ENCODE data around the gene C10orf105. TPM values are rescaled to one million over a fixed set of nuclear protein-coding genes. Genes with fewer than 3 reads are reported as not detected.
A peak's percentile ranks its signal among the peaks of the same experiment; 100 is the strongest.

Gene C10orf105
- total and polyA plus RNA-seq, 11 donors, result 0.03 to 0.57 (median 0.08) TPM; not detected in 6

DNA sequence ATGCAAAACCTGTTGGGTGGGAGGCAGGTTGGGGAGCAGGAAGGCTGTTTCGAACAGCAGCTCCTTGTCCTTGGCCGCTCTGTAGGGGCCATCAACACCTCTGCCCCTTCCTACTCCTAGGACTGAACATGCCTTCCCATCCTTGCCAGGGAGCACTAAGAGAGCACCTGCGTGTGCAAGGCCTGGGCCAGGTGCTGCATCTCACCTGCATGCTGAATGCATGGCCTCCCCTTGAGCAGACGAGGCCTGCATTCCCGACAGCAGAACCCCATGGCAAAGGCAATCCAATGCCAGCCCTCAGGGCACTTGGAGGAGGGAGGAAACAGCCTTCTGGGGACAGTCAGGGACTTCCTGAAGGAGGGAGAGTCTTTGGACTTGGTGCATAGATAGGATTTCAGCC lies 42.7 kb upstream of the C10orf105 start:
- peak overlapping the region in 7 of 12 donors; percentile 0 to 54 (median 32) for H3K27ac ChIP-seq

DNA sequence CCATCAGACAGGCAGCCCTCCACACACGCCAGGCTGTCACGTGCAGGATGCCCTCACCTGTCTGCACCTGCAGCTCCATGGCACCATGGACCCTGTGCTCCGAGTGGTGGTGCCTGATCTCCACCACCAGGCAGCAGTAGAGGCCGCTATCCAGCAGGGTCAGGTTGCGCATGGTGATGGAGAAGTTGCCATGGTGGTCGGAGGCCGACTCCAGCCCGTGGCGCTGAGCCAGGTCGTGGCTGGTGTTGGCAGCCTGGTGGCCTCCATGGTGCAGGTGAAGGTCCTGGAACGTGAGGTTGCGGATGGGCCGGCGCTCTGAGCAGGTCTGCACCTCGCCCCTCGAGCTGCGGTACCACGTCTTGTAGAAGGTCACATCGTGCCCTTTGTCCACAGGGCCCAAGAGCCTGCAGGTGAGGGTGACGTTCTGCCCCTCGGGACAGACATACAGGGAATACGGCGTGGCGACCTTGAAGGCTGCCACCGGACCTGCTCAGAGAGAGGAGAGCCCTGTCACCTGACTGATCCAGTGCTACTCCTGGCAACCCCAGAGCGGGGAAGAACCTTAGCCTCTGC lies 42.0 kb upstream of the C10orf105 start:
- Histone ChIP-seq H3K4me1 (peaks cover 11 to 93% (median 70%) of the 10 kb centered on the region in 12 donors), H3K27me3 (no peaks in the 10 kb centered on the region), H3K9me3 (no peaks in the 10 kb centered on the region), H3K4me3 (peak overlapping the region in 1 of 12 donors; percentile 23), H3K27ac (peak overlapping the region in 6 of 12 donors; percentile 0 to 54 (median 32)), H3K36me3 (peaks cover 0 to 76% (median 49%) of the 10 kb centered on the region in 9 donors)
- 77 to 89% (median 85%) methylated on average over 19 to 26 of the region's 26 CpGs for whole genome bisulfite sequencing, 4 donors
- DNase-seq, result peak in 2 of 5 donors; percentile 67 to 68
- intact Hi-C loops (cut with DNase I), result loop anchor here in 1 of 10 donors (10.0 kb wide), 1 partner anchor 483 kb away; no protein-coding TSS in a partner anchor
- TF ChIP-seq, protein P1, sequence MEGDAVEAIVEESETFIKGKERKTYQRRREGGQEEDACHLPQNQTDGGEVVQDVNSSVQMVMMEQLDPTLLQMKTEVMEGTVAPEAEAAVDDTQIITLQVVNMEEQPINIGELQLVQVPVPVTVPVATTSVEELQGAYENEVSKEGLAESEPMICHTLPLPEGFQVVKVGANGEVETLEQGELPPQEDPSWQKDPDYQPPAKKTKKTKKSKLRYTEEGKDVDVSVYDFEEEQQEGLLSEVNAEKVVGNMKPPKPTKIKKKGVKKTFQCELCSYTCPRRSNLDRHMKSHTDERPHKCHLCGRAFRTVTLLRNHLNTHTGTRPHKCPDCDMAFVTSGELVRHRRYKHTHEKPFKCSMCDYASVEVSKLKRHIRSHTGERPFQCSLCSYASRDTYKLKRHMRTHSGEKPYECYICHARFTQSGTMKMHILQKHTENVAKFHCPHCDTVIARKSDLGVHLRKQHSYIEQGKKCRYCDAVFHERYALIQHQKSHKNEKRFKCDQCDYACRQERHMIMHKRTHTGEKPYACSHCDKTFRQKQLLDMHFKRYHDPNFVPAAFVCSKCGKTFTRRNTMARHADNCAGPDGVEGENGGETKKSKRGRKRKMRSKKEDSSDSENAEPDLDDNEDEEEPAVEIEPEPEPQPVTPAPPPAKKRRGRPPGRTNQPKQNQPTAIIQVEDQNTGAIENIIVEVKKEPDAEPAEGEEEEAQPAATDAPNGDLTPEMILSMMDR (IDR thresholded peaks at IDR 0.05), result peak in 3 of 12 donors; percentile 13 to 22 (median 15)
- TF ChIP-seq POLR2A (IDR thresholded peaks at IDR 0.05), result no peak
- peak in 1 of 4 donors; percentile 54 for ATAC-seq

More for the DNA sequence above, 42.7 kb upstream of the C10orf105 start:
- DNase-seq, result peak in 2 of 5 donors; percentile 21 to 49
- peaks cover 15 to 93% (median 73%) of the 10 kb centered on the region in 12 donors for H3K4me1 ChIP-seq
- no peak for TF ChIP-seq POLR2A (IDR thresholded peaks at IDR 0.05)
- TF ChIP-seq, protein P1 (IDR thresholded peaks at IDR 0.05), result no peak
- no peak overlapping the region for H3K4me3 ChIP-seq
- H3K27me3 ChIP-seq, result no peaks in the 10 kb centered on the region
- intact Hi-C loops (cut with DNase I), result loop anchor here in 1 of 10 donors (10.0 kb wide), 1 partner anchor 482 kb away; no protein-coding TSS in a partner anchor
- peaks cover 0 to 80% (median 44%) of the 10 kb centered on the region in 9 donors for H3K36me3 ChIP-seq
- H3K9me3 ChIP-seq, result no peaks in the 10 kb centered on the region
- WGBS, 4 donors, result 89 to 100% (median 91%) methylated on average over 2 to 5 of the region's 5 CpGs
- ATAC-seq, result no peak

DNA sequence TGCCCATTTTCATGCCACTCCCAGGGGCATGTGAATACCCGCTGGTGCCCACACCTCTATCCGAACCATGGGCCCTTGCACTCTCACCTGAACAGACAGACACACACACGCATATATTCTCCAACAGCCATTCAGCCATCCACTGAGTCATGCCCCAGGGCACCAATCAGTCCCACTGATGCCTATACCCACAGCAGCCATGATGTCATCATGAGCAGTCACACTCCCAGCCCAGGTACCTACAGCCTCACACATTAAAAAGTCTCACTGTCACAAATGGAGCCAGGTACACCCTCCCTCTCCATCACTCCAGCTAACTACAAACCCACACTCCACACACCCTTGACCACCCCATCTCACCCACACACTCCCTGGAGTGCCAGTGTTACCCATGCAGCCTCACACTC lies 41.5 kb upstream of the C10orf105 start:
- H3K4me1 ChIP-seq, result peaks cover 10 to 93% (median 68%) of the 10 kb centered on the region in 12 donors
- H3K27me3 ChIP-seq, result no peaks in the 10 kb centered on the region
- DNase-seq (peak in 1 of 5 donors; percentile 20), ATAC-seq (no peak)
- intact Hi-C loops (cut with DNase I), result loop anchor here in 1 of 10 donors (10.0 kb wide), 1 partner anchor 484 kb away; no protein-coding TSS in a partner anchor
- TF ChIP-seq POLR2A (IDR thresholded peaks at IDR 0.05), result no peak
- TF ChIP-seq, protein P1 (IDR thresholded peaks at IDR 0.05), result no peak
- peak overlapping the region in 3 of 12 donors; percentile 10 to 33 (median 25) for H3K27ac ChIP-seq
- WGBS, 4 donors, result 88 to 95% (median 92%) methylated on average over 1 to 3 of the region's 3 CpGs
- H3K9me3 ChIP-seq, result no peaks in the 10 kb centered on the region
- H3K36me3 ChIP-seq, result peaks cover 0 to 76% (median 49%) of the 10 kb centered on the region in 9 donors
- peak overlapping the region in 1 of 12 donors; percentile 23 for H3K4me3 ChIP-seq

- WGBS, 4 donors, result 38 to 56% (median 47%) methylated on average over 7 to 11 of the region's 11 CpGs
- Histone ChIP-seq H3K9me3 (no peaks in the 10 kb centered on the region), H3K4me3 (peak overlapping the region in 1 of 12 donors; percentile 1), H3K36me3 (peaks cover 0 to 89% (median 64%) of the 10 kb centered on the region in 9 donors), H3K27ac (peak overlapping the region; percentile 10 to 96 (median 44)), H3K4me1 (peaks cover 0 to 93% (median 46%) of the 10 kb centered on the region in 12 donors), H3K27me3 (no peaks in the 10 kb centered on the region)
- DNase-seq (peak in 3 of 5 donors; percentile 62 to 74 (median 68)), ATAC-seq (peak; percentile 18 to 74 (median 69))
- intact Hi-C loops (cut with DNase I), result no loop called here
- TF ChIP-seq POLR2A (IDR thresholded peaks at IDR 0.05), result no peak
- TF ChIP-seq, protein P1 (IDR thresholded peaks at IDR 0.05), result no peak
These were observed 37.9 kb upstream of the C10orf105 start for GRCh38 chr10:71757399-71757922.

All from heart left ventricle (tissue), 16 donors.